GM18498 (cell line): Measurements from ENCODE around the gene C17orf58.
"Not testable (repeated sequence)": the region's sequence is repeated elsewhere in the genome, so short reads cannot be mapped to it uniquely, and the experiment has no call there.

ENCODE experiments used
- ATAC-seq: cut with Tn5 transposase; IDR thresholded peaks from one replicate; pipeline ENCODE4 v1.9.1; 2021; ENCODE audit warnings: mild to moderate bottlenecking, moderate library complexity; ENCODE audit not compliant: unreplicated experiment

The C17orf58 gene

GRCh38 chr17:67960276-67960675 lies 36.0 kb downstream of the C17orf58 start:
- ATAC-seq, result not testable (repeated sequence)

- ATAC-seq, result no peak
These were observed 36.8 kb downstream of the C17orf58 start for GRCh38 chr17:67959510-67959909.

- no peak for ATAC-seq
These were observed 45.3 kb downstream of the C17orf58 start for GRCh38 chr17:67950945-67951344.

GRCh38 chr17:67947325-67947813 lies 48.9 kb downstream of the C17orf58 start:
- ATAC-seq, result no peak

- no peak for ATAC-seq
These were observed 49.8 kb downstream of the C17orf58 start for GRCh38 chr17:67946513-67946912.

- no peak for ATAC-seq
These were observed 52.2 kb downstream of the C17orf58 start for GRCh38 chr17:67944035-67944434.

- no peak for ATAC-seq
These were observed 53.5 kb downstream of the C17orf58 start for GRCh38 chr17:67942810-67943209.
